HL-60 (cell line): ENCODE measurements around the gene GRM2.

Source experiments
- DNase-seq, 2 experiments: peaks; one replicate each; pipeline ENCODE4 v3.0.0-alpha.2; 2010 to 2020; ENCODE audit warnings: low read depth in 1 of 2, low spot score in 1 of 2
- H3K27ac ChIP-seq: fragments of 250-450 bp; sonication (Bioruptor Pico); replicated peaks from 2 replicates; pipeline ENCODE4 v1.5.1; 2020; ENCODE audit warnings: mild to moderate bottlenecking, moderate library complexity
- H3K27me3 ChIP-seq: fragments of 250-450 bp; sonication (Bioruptor Pico); 2 replicates; pipeline ENCODE4 v1.5.1; 2021; ENCODE audit warnings: mild to moderate bottlenecking, moderate library complexity; ENCODE audit not compliant: insufficient read depth, poor library complexity, severe bottlenecking
- H3K4me3 ChIP-seq: replicated peaks from 2 replicates; pipeline ENCODE4 v1.5.1; 2011; ENCODE audit warnings: mild to moderate bottlenecking, control low read depth, low read length; ENCODE audit not compliant: insufficient read depth
- CTCF ChIP-seq: IDR thresholded peaks from one replicate; pipeline ENCODE4 v1.5.1; 2011; ENCODE audit warnings: low read length, control low read depth, inconsistent platforms; ENCODE audit not compliant: insufficient read depth
- GABPA ChIP-seq: IDR thresholded peaks from 2 replicates; pipeline ENCODE4 v1.6.1; 2012; ENCODE audit warnings: low read depth
- POLR2AphosphoS5 ChIP-seq: IDR thresholded peaks from 2 replicates; pipeline ENCODE4 v1.6.1; 2012; ENCODE audit warnings: low read depth
- SPI1 ChIP-seq: IDR thresholded peaks from 2 replicates; pipeline ENCODE4 v1.6.1; 2012; ENCODE audit warnings: low read depth, mild to moderate bottlenecking, borderline replicate concordance
- TF ChIP-seq, protein P1 (sequence below): IDR thresholded peaks from 2 replicates; pipeline ENCODE4 v1.6.1; 2012; ENCODE audit warnings: low read depth; ENCODE audit not compliant: insufficient replicate concordance

Gene GRM2

GRCh38 chr3:51686512-51687215 lies 20.2 kb upstream of the GRM2 start:
- TF ChIP-seq GABPA: 0 out of 2 replicates have a peak, but pooled peaks have one; percentile 18
- no peak for TF ChIP-seq CTCF
- TF ChIP-seq POLR2AphosphoS5: peak; percentile 40; the same call in 1 of the 2 replicates
- TF ChIP-seq SPI1: no peak
- Histone ChIP-seq H3K27ac (peak overlapping the region; percentile 25), H3K27me3 (no peaks in the 10 kb centered on the region), H3K4me3 (no peak overlapping the region)
- DNase-seq: peak; percentile 66 to 87

DNA sequence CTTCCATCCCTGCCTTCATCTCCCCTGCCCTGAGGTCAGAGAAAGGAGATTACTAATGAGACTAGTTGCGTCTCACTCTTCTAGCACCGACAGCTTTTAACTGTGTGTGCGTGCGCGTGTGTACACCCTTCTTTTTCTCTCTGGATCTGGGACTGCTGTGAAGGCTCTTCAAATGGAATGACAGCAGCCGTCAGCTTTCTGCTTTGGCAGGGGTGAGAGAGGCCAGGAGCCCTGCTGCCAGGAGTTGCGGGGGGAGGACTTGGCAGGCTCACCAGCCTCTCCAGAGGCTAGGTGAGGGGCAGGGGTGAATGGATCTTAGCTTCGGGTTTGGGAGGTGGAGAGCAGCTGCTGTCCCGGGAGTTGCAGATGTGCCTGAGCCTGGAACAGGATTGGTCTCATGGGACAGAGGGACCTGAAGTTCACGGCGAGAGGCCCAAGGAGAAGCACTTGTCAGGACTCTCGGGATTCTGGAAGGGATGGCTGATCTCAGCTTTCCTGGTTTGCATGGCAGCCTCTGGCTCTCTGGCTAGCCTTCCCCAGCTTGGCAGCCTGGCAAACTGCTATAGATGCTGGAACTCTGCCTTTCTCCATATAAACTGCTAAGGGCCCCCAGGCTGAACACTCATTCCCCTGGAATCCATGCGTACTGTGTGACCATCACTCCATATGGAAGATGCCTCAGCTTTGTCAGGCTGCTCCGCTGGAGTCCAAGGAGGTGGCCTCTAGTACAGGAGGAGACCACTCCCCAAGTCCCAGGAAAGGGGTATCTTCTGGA lies 19.2 kb upstream of the GRM2 start:
- DNase-seq: no peak
- H3K4me3 ChIP-seq: no peak overlapping the region
- no peaks in the 10 kb centered on the region for H3K27me3 ChIP-seq
- no peak overlapping the region for H3K27ac ChIP-seq
- no peak for TF ChIP-seq CTCF
- TF ChIP-seq, protein P1, sequence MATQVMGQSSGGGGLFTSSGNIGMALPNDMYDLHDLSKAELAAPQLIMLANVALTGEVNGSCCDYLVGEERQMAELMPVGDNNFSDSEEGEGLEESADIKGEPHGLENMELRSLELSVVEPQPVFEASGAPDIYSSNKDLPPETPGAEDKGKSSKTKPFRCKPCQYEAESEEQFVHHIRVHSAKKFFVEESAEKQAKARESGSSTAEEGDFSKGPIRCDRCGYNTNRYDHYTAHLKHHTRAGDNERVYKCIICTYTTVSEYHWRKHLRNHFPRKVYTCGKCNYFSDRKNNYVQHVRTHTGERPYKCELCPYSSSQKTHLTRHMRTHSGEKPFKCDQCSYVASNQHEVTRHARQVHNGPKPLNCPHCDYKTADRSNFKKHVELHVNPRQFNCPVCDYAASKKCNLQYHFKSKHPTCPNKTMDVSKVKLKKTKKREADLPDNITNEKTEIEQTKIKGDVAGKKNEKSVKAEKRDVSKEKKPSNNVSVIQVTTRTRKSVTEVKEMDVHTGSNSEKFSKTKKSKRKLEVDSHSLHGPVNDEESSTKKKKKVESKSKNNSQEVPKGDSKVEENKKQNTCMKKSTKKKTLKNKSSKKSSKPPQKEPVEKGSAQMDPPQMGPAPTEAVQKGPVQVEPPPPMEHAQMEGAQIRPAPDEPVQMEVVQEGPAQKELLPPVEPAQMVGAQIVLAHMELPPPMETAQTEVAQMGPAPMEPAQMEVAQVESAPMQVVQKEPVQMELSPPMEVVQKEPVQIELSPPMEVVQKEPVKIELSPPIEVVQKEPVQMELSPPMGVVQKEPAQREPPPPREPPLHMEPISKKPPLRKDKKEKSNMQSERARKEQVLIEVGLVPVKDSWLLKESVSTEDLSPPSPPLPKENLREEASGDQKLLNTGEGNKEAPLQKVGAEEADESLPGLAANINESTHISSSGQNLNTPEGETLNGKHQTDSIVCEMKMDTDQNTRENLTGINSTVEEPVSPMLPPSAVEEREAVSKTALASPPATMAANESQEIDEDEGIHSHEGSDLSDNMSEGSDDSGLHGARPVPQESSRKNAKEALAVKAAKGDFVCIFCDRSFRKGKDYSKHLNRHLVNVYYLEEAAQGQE: no peak
- no peak for TF ChIP-seq GABPA
- TF ChIP-seq POLR2AphosphoS5: no peak
- TF ChIP-seq SPI1: no peak

DNA sequence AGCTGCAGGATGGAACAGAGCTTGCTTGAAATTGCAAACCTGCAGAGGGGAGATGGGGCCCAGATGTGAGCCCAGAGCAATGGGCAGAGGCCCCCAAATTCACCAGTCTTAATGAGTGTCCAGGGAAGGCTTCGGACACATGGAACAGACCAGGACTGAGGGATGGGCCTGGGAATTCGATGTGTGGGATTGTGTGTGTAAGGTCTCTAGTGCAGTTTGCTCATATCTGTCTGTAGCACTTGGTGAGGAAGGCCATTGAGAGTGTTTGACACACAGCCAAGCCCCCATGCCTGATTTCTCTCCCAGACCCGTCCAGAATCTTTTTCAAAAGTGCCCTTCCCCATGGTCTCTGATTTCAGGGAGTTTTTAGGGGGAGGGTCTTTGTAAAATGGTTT lies 18.7 kb upstream of the GRM2 start:
- Histone ChIP-seq H3K27ac (no peak overlapping the region), H3K27me3 (no peaks in the 10 kb centered on the region), H3K4me3 (no peak overlapping the region)
- DNase-seq: no peak
- TF ChIP-seq CTCF: no peak
- TF ChIP-seq, protein P1: no peak

DNA sequence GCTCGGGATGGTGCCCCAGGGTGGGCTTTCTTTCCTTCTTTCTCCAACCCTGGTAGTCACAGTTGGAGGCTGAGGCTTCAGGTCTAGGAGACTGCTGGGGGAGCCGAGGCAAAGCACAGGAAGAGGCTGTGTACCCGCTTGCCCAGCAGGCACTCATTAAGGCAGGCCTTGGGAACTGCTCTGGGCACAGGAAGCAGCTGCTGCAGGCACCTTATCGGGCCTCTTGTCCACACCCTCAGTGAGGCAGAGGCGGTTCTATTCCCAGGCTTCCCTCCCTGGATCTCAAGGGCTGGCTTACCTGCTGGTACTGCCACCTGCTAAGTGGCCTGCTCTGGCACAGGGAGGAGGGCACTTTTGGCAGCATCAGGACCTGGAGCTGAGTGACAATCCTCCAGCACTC lies 15.8 kb upstream of the GRM2 start:
- Histone ChIP-seq H3K4me3 (no peak overlapping the region), H3K27me3 (no peaks in the 10 kb centered on the region), H3K27ac (no peak overlapping the region)
- TF ChIP-seq GABPA (no peak), CTCF (no peak), SPI1 (no peak), POLR2AphosphoS5 (no peak)
- DNase-seq: no peak
